Spleen (tissue), 7 donors: ENCODE measurements around the gene LRBA.

Source experiments
- POLR2A ChIP-seq, 3 donors: fragments of 450-650 bp; IDR thresholded peaks; one replicate each; pipeline ENCODE4 v1.5.1; 2017; ENCODE audit warnings: antibody characterized with exemption in 3 of 3, mild to moderate bottlenecking in 1 of 3
- TF ChIP-seq, protein P1 (sequence below), 11 experiments: fragments of 200-600 bp in 7 of 11; fragments of 450-650 bp in 4 of 11; sonication (generic) in 4 of 11; IDR thresholded peaks in 8 of 11; conservative IDR thresholded peaks in 3 of 11; 1 replicate in 7 of 11; 2 replicates in 4 of 11; pipeline versions ENCODE4 v1.4.0 to v1.8.0; 2016 to 2021; ENCODE audit warnings: antibody characterized with exemption in 11 of 11, inconsistent platforms in 4 of 11, mild to moderate bottlenecking in 1 of 11
- donor health status: DM: no; HTN: no; CAD: no; lungs with moderate emphysema.
- donor health status: DM: no; HTN: no; CAD: no.
- donor health status: DM: no; HTN: no; CAD: no.

DNA sequence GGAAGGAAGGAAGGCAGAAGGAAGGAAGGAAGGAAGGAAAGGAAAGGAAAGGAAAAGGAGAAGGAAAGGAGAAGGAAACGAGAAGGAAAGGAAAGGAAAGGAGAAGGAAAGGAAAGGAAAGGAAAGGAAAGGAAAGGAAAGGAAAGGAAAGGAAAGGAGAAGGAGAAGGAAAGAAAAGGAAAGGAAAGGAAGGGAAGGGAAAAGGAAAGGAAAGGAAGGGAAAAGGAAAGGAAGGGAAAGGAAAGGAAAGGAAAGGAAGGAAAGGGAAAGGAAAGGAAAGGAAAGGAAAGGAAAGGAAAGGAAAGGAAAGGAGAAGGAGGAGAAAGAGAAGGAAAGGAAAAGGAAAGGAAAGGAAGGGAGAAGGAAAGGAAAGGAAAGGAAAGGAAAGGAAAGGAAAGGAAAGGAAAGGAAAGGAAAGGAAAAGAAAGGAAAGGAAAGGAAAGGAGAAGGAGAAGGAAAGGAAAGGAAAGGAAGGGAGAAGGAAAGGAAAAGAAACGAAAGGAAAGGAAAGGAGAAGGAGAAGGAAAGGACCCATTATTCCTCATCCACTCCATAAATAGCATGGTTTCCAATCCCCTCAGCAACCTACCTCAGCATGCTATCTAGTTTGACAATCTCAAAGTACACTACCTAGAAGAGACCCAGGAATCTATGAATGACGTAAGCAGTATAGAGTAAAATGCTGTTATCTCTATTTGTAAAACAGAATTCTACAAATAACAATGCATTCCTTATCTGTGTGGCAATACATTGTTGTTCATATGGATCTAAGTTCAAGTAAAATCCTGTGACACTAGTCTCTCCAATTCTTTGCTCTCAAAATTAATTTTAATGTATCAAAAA, 209.7 kb downstream of the LRBA start:
- no peak for TF ChIP-seq POLR2A (IDR thresholded peaks at IDR 0.05)
- TF ChIP-seq, protein P1, sequence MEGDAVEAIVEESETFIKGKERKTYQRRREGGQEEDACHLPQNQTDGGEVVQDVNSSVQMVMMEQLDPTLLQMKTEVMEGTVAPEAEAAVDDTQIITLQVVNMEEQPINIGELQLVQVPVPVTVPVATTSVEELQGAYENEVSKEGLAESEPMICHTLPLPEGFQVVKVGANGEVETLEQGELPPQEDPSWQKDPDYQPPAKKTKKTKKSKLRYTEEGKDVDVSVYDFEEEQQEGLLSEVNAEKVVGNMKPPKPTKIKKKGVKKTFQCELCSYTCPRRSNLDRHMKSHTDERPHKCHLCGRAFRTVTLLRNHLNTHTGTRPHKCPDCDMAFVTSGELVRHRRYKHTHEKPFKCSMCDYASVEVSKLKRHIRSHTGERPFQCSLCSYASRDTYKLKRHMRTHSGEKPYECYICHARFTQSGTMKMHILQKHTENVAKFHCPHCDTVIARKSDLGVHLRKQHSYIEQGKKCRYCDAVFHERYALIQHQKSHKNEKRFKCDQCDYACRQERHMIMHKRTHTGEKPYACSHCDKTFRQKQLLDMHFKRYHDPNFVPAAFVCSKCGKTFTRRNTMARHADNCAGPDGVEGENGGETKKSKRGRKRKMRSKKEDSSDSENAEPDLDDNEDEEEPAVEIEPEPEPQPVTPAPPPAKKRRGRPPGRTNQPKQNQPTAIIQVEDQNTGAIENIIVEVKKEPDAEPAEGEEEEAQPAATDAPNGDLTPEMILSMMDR (IDR thresholded peaks at IDR 0.05 in 8 of 11, conservative IDR thresholded peaks at IDR 0.05 in 3 of 11): no peak
